HG03565 (cell line): ENCODE results near the gene CCT3.
"Not testable (repeated sequence)": the region's sequence is repeated elsewhere in the genome, so short reads cannot be mapped to it uniquely, and the experiment has no call there.

Experiments
- ATAC-seq: cut with Tn5 transposase; IDR thresholded peaks from one replicate; pipeline ENCODE4 v1.9.1; 2021; ENCODE audit warnings: mild to moderate bottlenecking, moderate library complexity; ENCODE audit not compliant: unreplicated experiment

Gene CCT3

GRCh38 chr1:156338180-156338976, at the start of gene CCT3, which contains the start of gene TSACC:
TSS of gene CCT3 (minus strand) at chr1:156338292. CDS start at chr1:156338184, 108 bp downstream.
TSS of gene TSACC (plus strand) at chr1:156338526. CDS start at chr1:156339758, 1,232 bp downstream.
- peak; percentile 88 for ATAC-seq

GRCh38 chr1:156387870-156388173, 49.7 kb upstream of the CCT3 start:
- ATAC-seq = no peak

GRCh38 chr1:156386949-156387869, 49.1 kb upstream of the CCT3 start:
- ATAC-seq = no peak

- ATAC-seq = no peak
These were observed 48.2 kb upstream of the CCT3 start for GRCh38 chr1:156386134-156386901.

- ATAC-seq = no peak
These were observed 47.5 kb upstream of the CCT3 start for GRCh38 chr1:156385534-156386031.

GRCh38 chr1:156384658-156385057, 46.6 kb upstream of the CCT3 start:
- ATAC-seq = no peak

GRCh38 chr1:156384007-156384406, 45.9 kb upstream of the CCT3 start:
- ATAC-seq = no peak

GRCh38 chr1:156383023-156383422, 44.9 kb upstream of the CCT3 start:
- peak; percentile 38 for ATAC-seq

- no peak for ATAC-seq
These were observed 44.5 kb upstream of the CCT3 start for GRCh38 chr1:156382561-156382960.

GRCh38 chr1:156379420-156380165, 41.5 kb upstream of the CCT3 start:
- ATAC-seq = no peak

GRCh38 chr1:156378557-156378956, 40.5 kb upstream of the CCT3 start:
- ATAC-seq = no peak

GRCh38 chr1:156376958-156377919, 39.1 kb upstream of the CCT3 start:
- no peak for ATAC-seq

GRCh38 chr1:156376146-156376545, 38.1 kb upstream of the CCT3 start:
- no peak for ATAC-seq

- ATAC-seq = no peak
These were observed 35.5 kb upstream of the CCT3 start for GRCh38 chr1:156373546-156373945.

- ATAC-seq = no peak
These were observed 34.8 kb upstream of the CCT3 start for GRCh38 chr1:156372876-156373275.

- ATAC-seq = no peak
These were observed 34.1 kb upstream of the CCT3 start for GRCh38 chr1:156372265-156372586.

- ATAC-seq = no peak
These were observed 33.6 kb upstream of the CCT3 start for GRCh38 chr1:156371553-156372264.

- not testable (repeated sequence) for ATAC-seq
These were observed 31.7 kb upstream of the CCT3 start for GRCh38 chr1:156369685-156370286.
